Measurements from ENCODE around the gene ZNF236.
"Not testable (repeated sequence)": the region's sequence is repeated elsewhere in the genome, so short reads cannot be mapped to it uniquely, and the experiment has no call there.

ZNF236 gene

GRCh38 chr18:76822506-76823160 lies at the start of gene ZNF236:
TSS of gene ZNF236 (plus strand) at chr18:76822557. CDS start at chr18:76822608, 51 bp downstream.
- peak; percentile 62 for DNase-seq

- DNase-seq = no peak
These were observed 49.7 kb upstream of the ZNF236 start for GRCh38 chr18:76772665-76773064.

- not testable (repeated sequence) for DNase-seq
These were observed 45.3 kb upstream of the ZNF236 start for GRCh38 chr18:76777036-76777435.

- no peak for DNase-seq
These were observed 38.4 kb upstream of the ZNF236 start for GRCh38 chr18:76783786-76784484.

- no peak for DNase-seq
These were observed 36.5 kb upstream of the ZNF236 start for GRCh38 chr18:76785872-76786271.

GRCh38 chr18:76788571-76789317 lies 33.6 kb upstream of the ZNF236 start:
- no peak for DNase-seq

- no peak for DNase-seq
These were observed 31.3 kb upstream of the ZNF236 start for GRCh38 chr18:76791106-76791505.

GRCh38 chr18:76791642-76792041 lies 30.7 kb upstream of the ZNF236 start:
- no peak for DNase-seq

GRCh38 chr18:76794326-76794725 lies 28.0 kb upstream of the ZNF236 start:
- no peak for DNase-seq

GRCh38 chr18:76801567-76802505 lies 20.5 kb upstream of the ZNF236 start:
- DNase-seq = peak; percentile 27

- DNase-seq = no peak
These were observed 18.9 kb upstream of the ZNF236 start for GRCh38 chr18:76803413-76803812.

- DNase-seq = peak; percentile 72
These were observed 18.5 kb upstream of the ZNF236 start for GRCh38 chr18:76803814-76804213.

GRCh38 chr18:76805221-76805620 lies 17.1 kb upstream of the ZNF236 start:
- no peak for DNase-seq

- DNase-seq = no peak
These were observed 16.1 kb upstream of the ZNF236 start for GRCh38 chr18:76806301-76806700.

- no peak for DNase-seq
These were observed 13.8 kb upstream of the ZNF236 start for GRCh38 chr18:76808561-76808960.

GRCh38 chr18:76811530-76811929 lies 10.8 kb upstream of the ZNF236 start:
- not testable (repeated sequence) for DNase-seq

- DNase-seq = no peak
These were observed 8.1 kb upstream of the ZNF236 start for GRCh38 chr18:76814256-76814655.

- no peak for DNase-seq
These were observed 6.2 kb upstream of the ZNF236 start for GRCh38 chr18:76816127-76816526.

- no peak for DNase-seq
These were observed 4.3 kb upstream of the ZNF236 start for GRCh38 chr18:76817888-76818611.

GRCh38 chr18:76819411-76820136 lies 2.8 kb upstream of the ZNF236 start:
- DNase-seq = no peak

- DNase-seq = no peak
These were observed 942 bp upstream of the ZNF236 start for GRCh38 chr18:76821356-76821874.
